Small intestine (tissue), 7 donors: ENCODE measurements around the gene SH3RF3. TPM values are rescaled to one million over a fixed set of nuclear protein-coding genes. Genes with fewer than 3 reads are reported as not detected.

Experiments
- DNase-seq, 2 donors: peaks; one replicate each; pipeline versions ENCODE4 v3.0.0 to v3.0.0-alpha.2; 2013
- FAIRE-seq: peaks from 2 replicates; lab custom pipeline; 2012; peaks lifted over from hg19 to GRCh38; lab: Jason Lieb, UNC
- H3K27ac ChIP-seq, 3 donors: one replicate each; pipeline ENCODE4 v1.5.1; 2013; ENCODE audit warnings: low read length in 2 of 3, mild to moderate bottlenecking in 2 of 3, control low read depth in 1 of 3, inconsistent platforms in 1 of 3, low read depth in 1 of 3, moderate library complexity in 1 of 3
- H3K27me3 ChIP-seq, 3 donors: one replicate each; pipeline ENCODE4 v1.6.1; 2013; ENCODE audit warnings: low read length in 3 of 3, inconsistent platforms in 1 of 3; ENCODE audit not compliant: control insufficient read depth in 3 of 3, insufficient read depth in 3 of 3
- H3K36me3 ChIP-seq, 3 donors: one replicate each; pipeline ENCODE4 v1.6.1; 2013; ENCODE audit warnings: low read length in 3 of 3, inconsistent platforms in 1 of 3, low read depth in 1 of 3, mild to moderate bottlenecking in 1 of 3, moderate library complexity in 1 of 3; ENCODE audit not compliant: control insufficient read depth in 3 of 3, insufficient read depth in 2 of 3
- H3K4me1 ChIP-seq, 3 donors: one replicate each; pipeline ENCODE4 v1.6.1; 2013; ENCODE audit warnings: low read length in 2 of 3, inconsistent platforms in 1 of 3, low read depth in 1 of 3, mild to moderate bottlenecking in 1 of 3, moderate library complexity in 1 of 3; ENCODE audit not compliant: control insufficient read depth in 3 of 3, insufficient read depth in 2 of 3
- H3K4me3 ChIP-seq, 3 donors: one replicate each; pipeline ENCODE4 v1.5.1; 2013; ENCODE audit warnings: low read length in 3 of 3, control low read depth in 1 of 3, inconsistent platforms in 1 of 3, low read depth in 1 of 3, mild to moderate bottlenecking in 1 of 3, moderate library complexity in 1 of 3
- H3K9me3 ChIP-seq, 2 donors: one replicate each; pipeline ENCODE4 v1.6.1; 2013; ENCODE audit warnings: low read depth in 1 of 2, low read length in 1 of 2; ENCODE audit not compliant: control insufficient read depth in 2 of 2, insufficient read depth in 1 of 2
- WGBS, 3 donors: extraction: QIAGEN DNeasy Blood & Tissue Kit; methylation state at CpG; one replicate each; pipeline ENCODE4 v1.1.7; 2013; 5-methylcytosine and 5-hydroxymethylcytosine counted together
- polyA plus RNA-seq, 4 donors: library from polyadenylated mRNA; stranded (reverse) in 3 of 4; unstranded in 1 of 4; fragments of 200-250 nt in 3 of 4; fragments of 120-200 nt in 1 of 4; gene quantifications; one replicate each; pipeline versions ENCODE4 v1.2.1 to v1.2.3, GENCODE V29; 2013
- donor health status: healthy with polysubstance abuse.
- donor health status: control.
- donor health status: control.
- donor health status: Bipolar disorder and iron deficiency.
- donor health status: healthy.

SH3RF3 gene
- polyA plus RNA-seq, 4 donors, result 0.22 to 3.9 (median 1.2) TPM

DNA sequence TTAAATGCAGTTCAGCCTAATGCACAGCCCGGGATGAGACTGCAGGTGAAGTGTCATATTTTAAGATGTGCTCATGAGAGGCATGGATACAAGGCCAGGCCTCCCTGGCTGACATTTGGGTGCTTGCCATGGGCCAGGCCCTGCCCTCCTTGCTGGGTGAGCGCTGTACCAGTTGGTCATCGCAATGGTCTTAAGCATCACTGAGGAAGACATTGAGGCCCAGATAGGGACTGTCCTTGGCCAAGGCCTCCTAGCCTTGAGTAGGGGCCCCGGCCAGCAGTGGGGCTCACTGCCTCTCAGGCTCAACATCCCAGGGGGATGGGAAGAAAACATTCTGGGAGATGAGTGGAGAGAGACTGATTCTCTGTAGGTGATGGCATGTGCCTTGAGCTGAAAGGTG lies 184.3 kb downstream of the SH3RF3 start:
- H3K27me3 ChIP-seq, result peaks cover 0 to 9% (median 0%) of the 10 kb centered on the region in 3 donors
- no peak for FAIRE-seq
- no peak overlapping the region for H3K27ac ChIP-seq
- 85 to 93% (median 93%) methylated on average over 4 of the region's 4 CpGs for WGBS, 3 donors
- no peaks in the 10 kb centered on the region for H3K9me3 ChIP-seq
- no peaks in the 10 kb centered on the region for H3K36me3 ChIP-seq
- H3K4me3 ChIP-seq, result no peak overlapping the region
- peaks cover 0 to 2% (median 2%) of the 10 kb centered on the region in 3 donors for H3K4me1 ChIP-seq
- no peak for DNase-seq

GRCh38 chr2:109316091-109316490 lies 187.1 kb downstream of the SH3RF3 start:
- no peak for FAIRE-seq
- 29 to 57% (median 38%) methylated on average over 2 of the region's 2 CpGs for whole genome bisulfite sequencing, 3 donors

DNA sequence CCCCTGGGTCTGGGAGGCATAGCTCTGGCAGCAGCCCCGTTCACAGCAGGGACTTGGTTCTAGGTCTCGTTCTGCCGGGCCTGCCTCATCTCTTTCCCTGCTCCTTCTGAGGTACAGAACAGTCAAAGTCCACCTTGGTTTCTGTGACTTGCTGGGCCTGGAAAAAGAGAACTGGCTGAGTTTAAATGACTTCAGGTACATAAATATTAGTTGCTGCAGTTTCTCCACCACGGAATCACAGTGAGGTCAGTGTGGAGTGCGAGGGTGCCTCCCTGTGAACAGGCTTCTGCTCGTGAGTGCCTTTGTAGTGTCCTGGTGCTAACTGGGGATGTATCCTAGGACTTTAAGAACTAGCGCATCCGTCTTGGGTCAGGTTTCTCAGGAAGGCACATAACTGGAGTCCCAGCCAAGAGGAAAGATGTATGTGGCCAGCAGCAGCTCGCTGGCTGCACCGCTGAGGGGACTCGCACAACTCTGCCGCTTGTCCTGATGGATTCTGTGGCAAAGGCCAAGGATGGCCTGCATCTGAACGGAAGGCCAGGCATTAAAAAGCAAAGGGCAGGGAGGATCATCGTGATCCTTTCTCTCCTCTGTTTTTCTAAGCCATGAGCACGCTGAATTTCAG lies 188.6 kb downstream of the SH3RF3 start:
- DNase-seq (no peak), FAIRE-seq (no peak)
- no peaks in the 10 kb centered on the region for H3K9me3 ChIP-seq
- peaks cover 0 to 25% (median 0%) of the 10 kb centered on the region in 3 donors for H3K27me3 ChIP-seq
- H3K4me1 ChIP-seq, result peaks cover 0 to 13% (median 11%) of the 10 kb centered on the region in 3 donors
- H3K36me3 ChIP-seq, result no peaks in the 10 kb centered on the region
- H3K27ac ChIP-seq, result peak overlapping the region in 1 of 3 donors; percentile 80
- 66 to 85% (median 70%) methylated on average over 15 of the region's 15 CpGs for WGBS, 3 donors
- H3K4me3 ChIP-seq, result no peak overlapping the region

More at GRCh38 chr2:109316091-109316490, 187.1 kb downstream of the SH3RF3 start:
- Histone ChIP-seq H3K27me3 (peaks cover 0 to 25% (median 0%) of the 10 kb centered on the region in 3 donors), H3K9me3 (no peaks in the 10 kb centered on the region), H3K4me3 (no peak overlapping the region), H3K27ac (no peak overlapping the region), H3K4me1 (peaks cover 0 to 11% (median 7%) of the 10 kb centered on the region in 3 donors), H3K36me3 (no peaks in the 10 kb centered on the region)
- no peak for DNase-seq

DNA sequence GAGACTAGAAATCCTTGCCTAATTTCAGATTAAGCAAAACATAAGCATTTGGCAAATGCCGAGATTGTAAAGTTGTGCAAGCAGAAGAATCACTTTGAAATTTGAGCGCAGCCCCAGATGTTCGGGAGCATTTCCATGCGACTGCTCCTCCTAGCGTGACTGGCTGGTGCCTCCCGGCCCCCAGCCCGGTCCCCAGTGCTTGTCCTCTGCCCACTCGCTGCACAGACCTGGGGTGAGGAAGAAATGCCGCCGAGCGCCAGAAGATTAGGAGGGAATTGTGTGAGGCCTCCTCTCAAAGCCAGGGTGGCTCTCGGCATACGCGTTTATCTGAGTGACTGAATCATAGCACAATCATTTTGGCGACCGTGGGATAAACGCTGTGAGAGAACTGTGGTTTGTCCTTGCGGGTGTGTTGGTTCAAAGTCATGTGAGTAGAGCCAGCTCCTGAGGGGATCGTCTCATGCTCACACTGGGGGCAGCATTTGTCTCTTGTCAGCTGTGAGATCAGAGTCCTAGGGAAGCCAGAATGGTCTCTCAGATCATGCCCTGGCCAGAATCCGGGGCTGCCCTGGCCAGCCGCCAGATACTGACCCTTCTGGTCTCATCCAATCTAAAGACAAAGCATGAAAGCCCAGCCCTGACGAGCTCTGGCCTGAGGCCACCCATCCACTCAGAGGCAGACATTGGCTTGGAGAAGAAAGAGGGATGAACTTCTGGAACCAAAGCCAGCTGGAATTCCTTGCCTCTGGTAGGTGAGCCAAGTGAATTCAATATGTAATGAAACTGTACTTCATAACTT lies 189.3 kb downstream of the SH3RF3 start:
- Histone ChIP-seq H3K4me1 (peaks cover 0 to 14% (median 11%) of the 10 kb centered on the region in 3 donors), H3K4me3 (no peak overlapping the region), H3K9me3 (no peaks in the 10 kb centered on the region), H3K27ac (peak overlapping the region in 2 of 3 donors; percentile 37 to 72), H3K36me3 (no peaks in the 10 kb centered on the region), H3K27me3 (peaks cover 0 to 25% (median 0%) of the 10 kb centered on the region in 3 donors)
- WGBS, 3 donors, result 45 to 54% (median 48%) methylated on average over 22 of the region's 22 CpGs
- FAIRE-seq (no peak), DNase-seq (peak in 1 of 2 donors; percentile 33)

DNA sequence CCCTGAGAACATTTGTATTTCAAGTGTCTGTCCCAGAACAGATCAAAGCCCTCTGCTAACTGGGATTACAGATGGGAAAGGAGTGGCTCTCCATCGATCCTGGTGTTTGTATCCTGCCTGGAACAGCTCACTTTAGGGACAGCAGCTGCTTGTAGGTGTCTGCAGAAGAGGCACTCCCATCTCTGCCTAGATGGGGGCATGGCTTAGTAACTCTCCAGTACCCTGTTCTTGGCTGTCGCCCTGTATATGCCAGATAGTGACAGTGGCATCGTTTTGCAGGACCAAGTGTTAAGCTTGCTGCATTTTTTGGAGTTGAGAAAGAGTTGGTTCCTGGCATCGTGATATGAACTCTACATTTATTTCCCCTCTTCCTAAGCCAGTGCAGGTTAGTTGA lies 189.9 kb downstream of the SH3RF3 start:
- FAIRE-seq (no peak), DNase-seq (no peak)
- Histone ChIP-seq H3K27ac (peak overlapping the region in 1 of 3 donors; percentile 72), H3K27me3 (peaks cover 0 to 25% (median 0%) of the 10 kb centered on the region in 3 donors), H3K4me1 (peaks cover 0 to 14% (median 11%) of the 10 kb centered on the region in 3 donors), H3K36me3 (no peaks in the 10 kb centered on the region), H3K4me3 (no peak overlapping the region), H3K9me3 (no peaks in the 10 kb centered on the region)
- 60 to 66% (median 65%) methylated on average over 4 of the region's 4 CpGs for WGBS, 3 donors

- no peaks in the 10 kb centered on the region for H3K9me3 ChIP-seq
- H3K4me3 ChIP-seq, result no peak overlapping the region
- H3K27me3 ChIP-seq, result peaks cover 0 to 25% (median 0%) of the 10 kb centered on the region in 3 donors
- peaks cover 0 to 14% (median 11%) of the 10 kb centered on the region in 3 donors for H3K4me1 ChIP-seq
- no peaks in the 10 kb centered on the region for H3K36me3 ChIP-seq
- WGBS, 3 donors, result 62 to 66% (median 62%) methylated on average over 13 of the region's 13 CpGs
- FAIRE-seq, result no peak
- no peak for DNase-seq
- H3K27ac ChIP-seq, result peak overlapping the region in 1 of 3 donors; percentile 48
Observed at GRCh38 chr2:109320195-109320922, 191.4 kb downstream of the SH3RF3 start.

- no peak for DNase-seq
- no peak overlapping the region for H3K4me3 ChIP-seq
- peaks cover 0 to 23% (median 0%) of the 10 kb centered on the region in 3 donors for H3K27me3 ChIP-seq
- H3K36me3 ChIP-seq, result no peaks in the 10 kb centered on the region
- no peak for FAIRE-seq
- 60 to 90% (median 83%) methylated on average over 3 of the region's 3 CpGs for WGBS, 3 donors
- peaks cover 0 to 14% (median 14%) of the 10 kb centered on the region in 3 donors for H3K4me1 ChIP-seq
- H3K27ac ChIP-seq, result peak overlapping the region in 1 of 3 donors; percentile 93
- no peaks in the 10 kb centered on the region for H3K9me3 ChIP-seq
Observed at GRCh38 chr2:109321570-109321969, 192.6 kb downstream of the SH3RF3 start.

DNA sequence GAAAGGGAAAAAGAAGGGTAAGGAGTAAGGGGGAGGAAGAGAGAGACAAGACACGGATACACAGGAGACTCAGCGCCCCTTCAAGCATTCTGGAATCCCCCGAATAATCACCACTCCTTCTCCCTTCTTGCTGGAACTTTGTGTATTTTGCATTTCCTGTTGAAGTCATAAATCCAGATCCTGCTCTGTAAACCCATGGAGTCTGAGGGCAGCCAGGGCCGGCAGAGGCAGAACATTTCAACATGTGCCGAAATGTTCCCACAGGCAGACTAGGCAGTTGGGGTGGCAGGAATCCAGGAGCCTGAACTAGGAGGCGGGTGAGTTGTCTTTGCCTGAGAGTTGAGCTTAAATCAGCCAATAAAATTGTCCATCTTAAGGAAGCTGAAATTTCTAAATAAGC lies 193.1 kb downstream of the SH3RF3 start:
- DNase-seq (peak; percentile 16 to 28), FAIRE-seq (no peak)
- Histone ChIP-seq H3K36me3 (no peaks in the 10 kb centered on the region), H3K27ac (peak overlapping the region in 1 of 3 donors; percentile 93), H3K4me1 (peaks cover 0 to 14% (median 14%) of the 10 kb centered on the region in 3 donors), H3K27me3 (peaks cover 0 to 23% (median 0%) of the 10 kb centered on the region in 3 donors), H3K4me3 (no peak overlapping the region), H3K9me3 (no peaks in the 10 kb centered on the region)
- WGBS, 3 donors, result 50 to 66% (median 59%) methylated on average over 6 of the region's 6 CpGs
